ENCODE results near the gene PF4V1. TPM values are rescaled to one million over a fixed set of nuclear protein-coding genes. Genes with fewer than 3 reads are reported as not detected.
"Not testable (repeated sequence)": the region's sequence is repeated elsewhere in the genome, so short reads cannot be mapped to it uniquely, and the experiment has no call there.

The PF4V1 gene
- total RNA-seq, 1 donor from 2014 or later = not detected

- TF ChIP-seq CTCF (IDR thresholded peaks at IDR 0.05; ENCODE audit: insufficient read depth, low read length, poor library complexity, severe bottlenecking) = no peak
These were observed 43.3 kb downstream of the PF4V1 start for GRCh38 chr4:73896416-73896815.

GRCh38 chr4:73897380-73898136, 44.5 kb downstream of the PF4V1 start:
- no peak overlapping the region for H3K4me3 ChIP-seq (ENCODE audit: low read depth, low read length)
- no peaks in the 10 kb centered on the region for H3K27me3 ChIP-seq (ENCODE audit: control insufficient read depth, insufficient read depth, low read length)
- TF ChIP-seq CTCF (IDR thresholded peaks at IDR 0.05; ENCODE audit: insufficient read depth, low read length, poor library complexity, severe bottlenecking) = no peak
- no peaks in the 10 kb centered on the region for H3K36me3 ChIP-seq (ENCODE audit: control insufficient read depth, insufficient read depth, low read length)
- no peak for DNase-seq (ENCODE audit: low read depth)

More at GRCh38 chr4:73896416-73896815, 43.3 kb downstream of the PF4V1 start:
- H3K27me3 ChIP-seq (ENCODE audit: control insufficient read depth, insufficient read depth, low read length) = no peaks in the 10 kb centered on the region
- no peak overlapping the region for H3K4me3 ChIP-seq (ENCODE audit: low read depth, low read length)
- no peak for DNase-seq (ENCODE audit: low read depth)
- no peaks in the 10 kb centered on the region for H3K36me3 ChIP-seq (ENCODE audit: control insufficient read depth, insufficient read depth, low read length)

GRCh38 chr4:73899338-73899737, 46.2 kb downstream of the PF4V1 start:
- not testable (repeated sequence) for DNase-seq (ENCODE audit: low read depth); H3K27me3 ChIP-seq (ENCODE audit: control insufficient read depth, insufficient read depth, low read length); H3K4me3 ChIP-seq (ENCODE audit: low read depth, low read length); H3K36me3 ChIP-seq (ENCODE audit: control insufficient read depth, insufficient read depth, low read length)

- no peak for DNase-seq (ENCODE audit: low read depth)
- Histone ChIP-seq H3K4me3 (ENCODE audit: low read depth, low read length) (no peak overlapping the region), H3K27me3 (ENCODE audit: control insufficient read depth, insufficient read depth, low read length) (no peaks in the 10 kb centered on the region), H3K36me3 (ENCODE audit: control insufficient read depth, insufficient read depth, low read length) (no peaks in the 10 kb centered on the region)
- TF ChIP-seq CTCF (IDR thresholded peaks at IDR 0.05; ENCODE audit: insufficient read depth, low read length, poor library complexity, severe bottlenecking) = no peak
These were observed 47.9 kb downstream of the PF4V1 start for GRCh38 chr4:73901031-73901430.

GRCh38 chr4:73902038-73902637, 49.0 kb downstream of the PF4V1 start:
- no peak for DNase-seq (ENCODE audit: low read depth)
- Histone ChIP-seq H3K36me3 (ENCODE audit: control insufficient read depth, insufficient read depth, low read length) (no peaks in the 10 kb centered on the region), H3K4me3 (ENCODE audit: low read depth, low read length) (no peak overlapping the region), H3K27me3 (ENCODE audit: control insufficient read depth, insufficient read depth, low read length) (no peaks in the 10 kb centered on the region)
- TF ChIP-seq CTCF (IDR thresholded peaks at IDR 0.05; ENCODE audit: insufficient read depth, low read length, poor library complexity, severe bottlenecking) = no peak

- no peak overlapping the region for H3K4me3 ChIP-seq (ENCODE audit: low read depth, low read length)
- no peaks in the 10 kb centered on the region for H3K36me3 ChIP-seq (ENCODE audit: control insufficient read depth, insufficient read depth, low read length)
- TF ChIP-seq CTCF (IDR thresholded peaks at IDR 0.05; ENCODE audit: insufficient read depth, low read length, poor library complexity, severe bottlenecking) = no peak
- no peaks in the 10 kb centered on the region for H3K27me3 ChIP-seq (ENCODE audit: control insufficient read depth, insufficient read depth, low read length)
- DNase-seq (ENCODE audit: low read depth) = no peak
These were observed 49.9 kb downstream of the PF4V1 start for GRCh38 chr4:73902817-73903547.
